Upper lobe of left lung (tissue), 6 donors: ENCODE measurements around the gene MMP24. TPM values are rescaled to one million over a fixed set of nuclear protein-coding genes. Genes with fewer than 3 reads are reported as not detected.

Source experiments
- ATAC-seq, 2 donors: fragments of 200-7000 bp; cut with Tn5 transposase; one replicate each; pipeline ENCODE4 v1.9.1; 2022; ENCODE audit warnings: mild to moderate bottlenecking in 2 of 2, moderate library complexity in 2 of 2; ENCODE audit not compliant: low FRiP score in 2 of 2
- DNase-seq, 2 donors: peaks; one replicate each; pipeline ENCODE4 v3.0.0-alpha.2; 2019 to 2020
- H3K27ac ChIP-seq, 4 donors: fragments of 200-600 bp; sonication (generic); one replicate each; pipeline ENCODE4 v1.5.1; 2016 to 2019
- H3K27me3 ChIP-seq, 4 donors: fragments of 200-600 bp; sonication (generic); one replicate each; pipeline ENCODE4 v1.5.1; 2017 to 2019
- H3K36me3 ChIP-seq, 4 donors: fragments of 200-600 bp; sonication (generic); one replicate each; pipeline ENCODE4 v1.5.1; 2016 to 2019
- H3K4me1 ChIP-seq, 4 donors: fragments of 200-600 bp; sonication (generic); one replicate each; pipeline ENCODE4 v1.5.1; 2018 to 2019
- H3K4me3 ChIP-seq, 4 donors: fragments of 200-600 bp; sonication (generic); one replicate each; pipeline ENCODE4 v1.5.1; 2017 to 2019; ENCODE audit warnings: mild to moderate bottlenecking in 2 of 4, moderate library complexity in 1 of 4
- H3K9me3 ChIP-seq, 4 donors: fragments of 200-600 bp; sonication (generic); one replicate each; pipeline ENCODE4 v1.5.1; 2018 to 2019
- EP300 ChIP-seq, 4 donors: sonication (generic); formaldehyde crosslinking; IDR thresholded peaks; one replicate each; pipeline ENCODE4 v1.5.1; 2017; ENCODE audit warnings: antibody characterized with exemption in 4 of 4, control low read depth in 2 of 4
- POLR2A ChIP-seq, 4 donors: fragments of 450-650 bp; IDR thresholded peaks; one replicate each; pipeline ENCODE4 v1.5.1; 2016 to 2017; ENCODE audit warnings: antibody characterized with exemption in 4 of 4, mild to moderate bottlenecking in 2 of 4
- POLR2AphosphoS5 ChIP-seq, 2 donors: sonication (generic); formaldehyde crosslinking; IDR thresholded peaks; one replicate each; pipeline ENCODE4 v1.5.1; 2017; ENCODE audit warnings: antibody characterized with exemption in 2 of 2
- WGBS, 2 donors: methylation state at CpG; one replicate each; pipeline ENCODE4 v1.1.5; 2017 to 2018; 5-methylcytosine and 5-hydroxymethylcytosine counted together
- total RNA-seq, 6 donors: library from RNA; depleted of rRNA in 4 of 6; stranded (reverse); fragments of >200 nt in 4 of 6; gene quantifications; one replicate each; pipeline versions ENCODE4 v1.1.0 to v1.2.1, GENCODE V29; 2016 to 2021
- TF ChIP-seq, protein P1 (sequence below), 6 experiments: fragments of 450-650 bp in 4 of 6; fragments of 200-600 bp in 2 of 6; sonication (generic) in 2 of 6; IDR thresholded peaks; one replicate each; pipeline ENCODE4 v1.5.1; 2016 to 2019; ENCODE audit warnings: antibody characterized with exemption in 6 of 6
- donor health status: DM: no; HTN: no; CAD: no; lungs with moderate emphysema.
- donor health status: DM: no; HTN: yes; CAD: no; lungs with severe emphysema.

The MMP24 gene
- total RNA-seq, 6 donors from 2014 or later = 7.3 to 25.4 (median 15.6) TPM

DNA sequence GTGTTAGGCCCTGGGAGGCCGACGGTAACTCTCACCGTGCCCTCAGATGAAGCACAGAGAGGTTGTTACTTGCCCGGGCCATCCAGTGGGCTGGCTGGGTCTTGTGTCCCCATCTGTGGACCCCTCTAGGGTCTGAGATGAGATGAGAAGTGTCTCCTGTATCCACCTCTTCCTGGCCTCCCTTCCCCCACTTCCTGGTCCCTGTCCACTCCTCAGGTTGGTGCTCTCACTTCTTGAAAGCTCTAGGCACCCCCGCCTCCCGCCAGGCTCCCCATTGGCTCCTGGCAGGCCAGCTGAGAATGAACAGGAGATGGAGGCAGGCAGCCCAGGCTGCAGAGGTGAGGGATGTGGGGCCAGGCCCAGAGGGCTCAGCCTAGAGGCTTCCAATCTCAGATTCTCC lies 49.9 kb downstream of the MMP24 start:
- H3K4me1 ChIP-seq = peaks cover 18 to 31% (median 21%) of the 10 kb centered on the region in 4 donors
- DNase-seq (no peak), ATAC-seq (no peak)
- H3K9me3 ChIP-seq = no peaks in the 10 kb centered on the region
- WGBS, 2 donors = 91 to 93% methylated on average over 6 of the region's 6 CpGs
- peak overlapping the region; percentile 96 to 99 (median 98) for H3K27ac ChIP-seq
- peak overlapping the region in 2 of 4 donors; percentile 84 to 92 for H3K4me3 ChIP-seq
- no peaks in the 10 kb centered on the region for H3K27me3 ChIP-seq
- TF ChIP-seq POLR2AphosphoS5 (IDR thresholded peaks at IDR 0.05) (no peak), POLR2A (IDR thresholded peaks at IDR 0.05) (no peak), EP300 (IDR thresholded peaks at IDR 0.05) (no peak)
- TF ChIP-seq, protein P1, sequence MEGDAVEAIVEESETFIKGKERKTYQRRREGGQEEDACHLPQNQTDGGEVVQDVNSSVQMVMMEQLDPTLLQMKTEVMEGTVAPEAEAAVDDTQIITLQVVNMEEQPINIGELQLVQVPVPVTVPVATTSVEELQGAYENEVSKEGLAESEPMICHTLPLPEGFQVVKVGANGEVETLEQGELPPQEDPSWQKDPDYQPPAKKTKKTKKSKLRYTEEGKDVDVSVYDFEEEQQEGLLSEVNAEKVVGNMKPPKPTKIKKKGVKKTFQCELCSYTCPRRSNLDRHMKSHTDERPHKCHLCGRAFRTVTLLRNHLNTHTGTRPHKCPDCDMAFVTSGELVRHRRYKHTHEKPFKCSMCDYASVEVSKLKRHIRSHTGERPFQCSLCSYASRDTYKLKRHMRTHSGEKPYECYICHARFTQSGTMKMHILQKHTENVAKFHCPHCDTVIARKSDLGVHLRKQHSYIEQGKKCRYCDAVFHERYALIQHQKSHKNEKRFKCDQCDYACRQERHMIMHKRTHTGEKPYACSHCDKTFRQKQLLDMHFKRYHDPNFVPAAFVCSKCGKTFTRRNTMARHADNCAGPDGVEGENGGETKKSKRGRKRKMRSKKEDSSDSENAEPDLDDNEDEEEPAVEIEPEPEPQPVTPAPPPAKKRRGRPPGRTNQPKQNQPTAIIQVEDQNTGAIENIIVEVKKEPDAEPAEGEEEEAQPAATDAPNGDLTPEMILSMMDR (IDR thresholded peaks at IDR 0.05) = no peak
- peaks cover 5 to 71% (median 39%) of the 10 kb centered on the region in 4 donors for H3K36me3 ChIP-seq

DNA sequence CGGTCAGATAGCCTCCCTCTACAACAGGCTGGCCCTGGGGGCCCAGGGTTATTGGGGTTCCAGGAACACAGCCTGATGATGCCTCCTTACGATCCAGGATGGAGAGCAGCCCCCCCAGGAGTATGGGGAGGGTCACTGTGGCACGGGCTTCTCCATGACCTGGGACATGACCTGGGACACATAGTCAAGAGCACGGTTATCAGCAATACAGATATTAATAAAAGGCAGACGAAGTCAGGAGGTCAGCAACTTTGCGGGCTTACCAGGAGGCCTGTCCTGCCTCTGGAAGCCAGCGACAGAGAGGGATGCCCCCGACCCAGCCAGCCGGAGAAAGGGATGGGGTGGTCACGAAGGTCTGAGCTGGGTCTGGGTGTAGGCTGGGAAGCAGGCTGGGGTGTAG lies 50.6 kb downstream of the MMP24 start:
- Histone ChIP-seq H3K4me1 (peaks cover 18 to 31% (median 21%) of the 10 kb centered on the region in 4 donors), H3K27me3 (no peaks in the 10 kb centered on the region), H3K36me3 (peaks cover 5 to 67% (median 34%) of the 10 kb centered on the region in 4 donors), H3K4me3 (peak overlapping the region; percentile 61 to 92 (median 76)), H3K27ac (peak overlapping the region; percentile 96 to 99 (median 98)), H3K9me3 (no peaks in the 10 kb centered on the region)
- ATAC-seq (peak in 1 of 2 donors; percentile 1), DNase-seq (no peak)
- WGBS, 2 donors = 9 to 12% methylated on average over 7 to 10 of the region's 10 CpGs
- TF ChIP-seq EP300 (IDR thresholded peaks at IDR 0.05) (no peak), POLR2A (IDR thresholded peaks at IDR 0.05) (no peak), POLR2AphosphoS5 (IDR thresholded peaks at IDR 0.05) (no peak)
- TF ChIP-seq, protein P1 (IDR thresholded peaks at IDR 0.05) = no peak

DNA sequence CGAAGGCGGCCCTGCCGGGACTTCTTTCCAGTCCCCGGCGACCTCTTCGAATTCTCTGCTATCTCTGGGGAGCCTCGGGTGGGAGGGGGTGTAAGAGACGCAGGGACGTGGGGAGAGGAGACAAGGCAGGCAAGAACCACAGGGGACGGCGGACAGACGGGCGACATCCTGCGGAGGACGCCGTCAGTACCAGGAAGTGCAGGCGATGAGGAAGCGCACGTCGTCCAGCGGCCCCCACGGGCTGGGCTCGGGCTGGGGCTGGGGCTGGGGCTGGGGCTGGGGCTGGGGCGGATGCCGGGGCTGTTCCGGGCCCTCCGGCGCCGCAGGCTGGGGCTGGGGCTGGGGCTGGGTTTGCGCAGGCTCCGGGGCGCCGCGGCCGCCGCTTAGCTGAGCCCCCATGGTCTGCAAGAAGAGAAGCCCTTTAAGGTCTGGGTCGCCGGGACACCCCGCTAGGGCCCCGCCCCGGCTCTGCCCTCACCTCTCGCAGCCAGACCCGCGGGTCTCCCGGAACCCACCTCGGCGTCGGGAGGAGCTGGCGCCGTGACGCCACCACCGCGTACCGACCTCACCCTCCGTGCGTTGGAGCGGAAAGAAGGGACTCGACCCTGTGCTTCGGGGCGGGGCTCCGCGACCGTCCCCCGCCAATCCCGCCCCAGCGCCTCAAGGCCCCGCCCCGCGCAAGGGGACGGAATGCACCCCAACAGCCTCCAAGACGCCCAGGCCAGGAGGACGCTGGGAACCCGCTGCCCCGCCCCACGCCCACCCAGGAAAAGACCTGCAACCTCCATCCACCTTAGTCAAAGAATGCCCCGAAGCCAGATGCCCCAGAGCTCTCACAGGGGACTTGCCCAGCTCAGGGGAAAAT lies 51.3 kb downstream of the MMP24 start, which contains the start of gene MMP24OS:
MMP24OS (minus strand) TSS at position 592 of the 865 bp plus-strand sequence; CDS start at position 399, 193 bp downstream.
- H3K9me3 ChIP-seq = no peaks in the 10 kb centered on the region
- peak; percentile 95 to 98 for ATAC-seq
- 0 to 1% methylated on average over 10 to 34 of the region's 76 CpGs for WGBS, 2 donors
- peaks cover 18 to 34% (median 22%) of the 10 kb centered on the region in 4 donors for H3K4me1 ChIP-seq
- peak; percentile 94 to 97 for DNase-seq
- H3K36me3 ChIP-seq = peaks cover 5 to 66% (median 35%) of the 10 kb centered on the region in 4 donors
- H3K4me3 ChIP-seq = peak within 1 kb of the TSS; percentile 61 to 92 (median 76)
- no peaks in the 10 kb centered on the region for H3K27me3 ChIP-seq
- H3K27ac ChIP-seq = peak within 1 kb of the TSS; percentile 96 to 99 (median 98)
- TF ChIP-seq POLR2A (IDR thresholded peaks at IDR 0.05) (peak; percentile 60 to 97 (median 84)), POLR2AphosphoS5 (IDR thresholded peaks at IDR 0.05) (peak; percentile 96), EP300 (IDR thresholded peaks at IDR 0.05) (peak in 1 of 4 donors; percentile 68)
- TF ChIP-seq, protein P1 (IDR thresholded peaks at IDR 0.05) = peak in 3 of 6 experiments; percentile 4 to 22 (median 19)

DNA sequence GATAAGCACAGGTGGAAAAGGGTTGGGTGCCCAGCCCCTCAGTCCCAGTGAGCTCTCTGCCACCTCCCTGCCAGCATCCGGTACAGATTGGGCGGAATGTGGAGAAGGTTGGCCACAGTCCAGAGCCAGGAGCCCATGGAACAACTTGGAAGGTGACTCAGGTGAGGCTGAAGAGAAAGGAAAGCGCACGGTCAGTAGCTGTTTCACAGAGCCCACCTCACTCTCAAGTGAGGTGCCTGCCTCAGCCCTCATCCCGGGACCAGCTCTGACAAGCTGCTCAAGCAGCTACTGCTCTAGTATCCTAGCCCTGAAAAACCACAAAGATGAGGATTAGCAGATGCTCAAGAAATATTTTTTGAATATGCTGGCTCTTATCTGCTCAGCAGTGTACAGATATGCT lies 52.5 kb downstream of the MMP24 start:
- no peaks in the 10 kb centered on the region for H3K27me3 ChIP-seq
- WGBS, 2 donors = 83 to 93% methylated on average over 5 of the region's 5 CpGs
- peaks cover 5 to 60% (median 32%) of the 10 kb centered on the region in 4 donors for H3K36me3 ChIP-seq
- no peak for TF ChIP-seq POLR2AphosphoS5 (IDR thresholded peaks at IDR 0.05)
- TF ChIP-seq POLR2A (IDR thresholded peaks at IDR 0.05) = no peak
- TF ChIP-seq, protein P1 (IDR thresholded peaks at IDR 0.05) = no peak
- TF ChIP-seq EP300 (IDR thresholded peaks at IDR 0.05) = no peak
- H3K4me1 ChIP-seq = peaks cover 29 to 47% (median 33%) of the 10 kb centered on the region in 4 donors
- H3K27ac ChIP-seq = peak overlapping the region; percentile 96 to 99 (median 98)
- no peak overlapping the region for H3K4me3 ChIP-seq
- DNase-seq = no peak
- no peak for ATAC-seq
- H3K9me3 ChIP-seq = no peaks in the 10 kb centered on the region
